GM19035 (cell line): ENCODE data around the gene TGDS.
"Not testable (repeated sequence)": the region's sequence is repeated elsewhere in the genome, so short reads cannot be mapped to it uniquely, and the experiment has no call there.

Experiments
- ATAC-seq: cut with Tn5 transposase; IDR thresholded peaks from one replicate; pipeline ENCODE4 v1.9.1; 2021; ENCODE audit not compliant: unreplicated experiment

The TGDS gene

GRCh38 chr13:94595950-94596574 lies at the start of gene TGDS:
Gene TGDS, minus strand, starts transcription at chr13:94596152. Its CDS starts 16 bp downstream, at chr13:94596136.
- ATAC-seq = peak; percentile 97

GRCh38 chr13:94641409-94641941 lies 45.5 kb upstream of the TGDS start:
- ATAC-seq = no peak

- ATAC-seq = no peak
These were observed 44.8 kb upstream of the TGDS start for GRCh38 chr13:94640721-94641120.

- ATAC-seq = not testable (repeated sequence)
These were observed 41.7 kb upstream of the TGDS start for GRCh38 chr13:94637677-94638076.

- no peak for ATAC-seq
These were observed 41.1 kb upstream of the TGDS start for GRCh38 chr13:94636942-94637578.

- not testable (repeated sequence) for ATAC-seq
These were observed 40.1 kb upstream of the TGDS start for GRCh38 chr13:94636096-94636495.

- no peak for ATAC-seq
These were observed 36.5 kb upstream of the TGDS start for GRCh38 chr13:94632226-94632980.

- no peak for ATAC-seq
These were observed 34.9 kb upstream of the TGDS start for GRCh38 chr13:94630858-94631257.

- no peak for ATAC-seq
These were observed 27.4 kb upstream of the TGDS start for GRCh38 chr13:94623316-94623715.

GRCh38 chr13:94622344-94622743 lies 26.4 kb upstream of the TGDS start:
- ATAC-seq = no peak

- ATAC-seq = peak; percentile 76
These were observed 24.4 kb upstream of the TGDS start for GRCh38 chr13:94620286-94620896.

GRCh38 chr13:94617389-94618000 lies 21.5 kb upstream of the TGDS start:
- ATAC-seq = peak; percentile 56

- no peak for ATAC-seq
These were observed 17.1 kb upstream of the TGDS start for GRCh38 chr13:94613051-94613450.

GRCh38 chr13:94612050-94612449 lies 16.1 kb upstream of the TGDS start:
- no peak for ATAC-seq

GRCh38 chr13:94610475-94610874 lies 14.5 kb upstream of the TGDS start:
- ATAC-seq = no peak

GRCh38 chr13:94609196-94609595 lies 13.2 kb upstream of the TGDS start:
- no peak for ATAC-seq

- ATAC-seq = no peak
These were observed 12.6 kb upstream of the TGDS start for GRCh38 chr13:94608586-94608985.

- no peak for ATAC-seq
These were observed 12.0 kb upstream of the TGDS start for GRCh38 chr13:94607939-94608338.

- no peak for ATAC-seq
These were observed 11.1 kb upstream of the TGDS start for GRCh38 chr13:94607056-94607455.

GRCh38 chr13:94602467-94602866 lies 6.5 kb upstream of the TGDS start:
- no peak for ATAC-seq
